Measurements from ENCODE around the gene ATP6V1D.
A peak's percentile ranks its signal among the peaks of the same experiment; 100 is the strongest.
"Not testable (repeated sequence)": the region's sequence is repeated elsewhere in the genome, so short reads cannot be mapped to it uniquely, and the experiment has no call there.

The ATP6V1D gene

DNA sequence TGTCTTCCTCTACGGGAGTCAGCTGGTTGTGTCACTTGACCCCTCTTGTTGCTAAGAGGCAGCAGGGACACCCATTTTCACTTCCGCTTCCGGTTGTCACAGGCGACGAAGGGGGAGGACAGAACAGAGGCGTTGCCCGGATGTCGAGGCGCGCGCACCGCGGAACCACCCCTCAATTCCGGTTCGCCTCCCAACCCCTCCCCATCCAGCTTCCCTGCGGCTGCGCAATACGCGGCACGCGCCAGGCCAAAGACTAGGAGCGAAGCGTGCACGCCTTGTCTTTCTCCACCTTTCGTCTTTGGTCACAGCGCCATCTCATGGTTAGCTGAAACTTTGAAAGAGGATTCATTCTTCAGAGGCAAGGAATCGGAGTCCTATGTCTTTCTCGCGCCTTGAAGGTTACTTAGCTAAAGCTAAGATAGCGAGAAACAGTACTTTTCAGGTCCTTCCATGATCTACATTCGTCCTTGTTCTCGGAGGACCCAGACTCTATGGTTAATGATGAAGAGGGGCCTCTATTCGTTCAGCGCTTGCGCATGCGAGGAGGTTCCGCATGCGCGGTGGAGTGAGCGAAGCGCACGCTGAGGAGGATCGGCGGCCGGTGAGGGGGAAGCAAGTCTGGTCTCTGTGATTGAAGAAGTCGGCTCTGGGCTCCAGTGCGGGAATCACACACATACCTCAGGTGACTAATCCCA lies at the start of gene ATP6V1D, which contains the start of gene EIF2S1:
Gene ATP6V1D, minus strand, starts transcription at position 30 of the 695 bp plus-strand sequence. CDS start 106 bp downstream, outside the sequence.
Gene EIF2S1, plus strand, starts transcription at position 554 of the 695 bp plus-strand sequence. CDS start 4,440 bp downstream, outside the sequence.
- DNase-seq (ENCODE audit: low spot score): peak; percentile 100

DNA sequence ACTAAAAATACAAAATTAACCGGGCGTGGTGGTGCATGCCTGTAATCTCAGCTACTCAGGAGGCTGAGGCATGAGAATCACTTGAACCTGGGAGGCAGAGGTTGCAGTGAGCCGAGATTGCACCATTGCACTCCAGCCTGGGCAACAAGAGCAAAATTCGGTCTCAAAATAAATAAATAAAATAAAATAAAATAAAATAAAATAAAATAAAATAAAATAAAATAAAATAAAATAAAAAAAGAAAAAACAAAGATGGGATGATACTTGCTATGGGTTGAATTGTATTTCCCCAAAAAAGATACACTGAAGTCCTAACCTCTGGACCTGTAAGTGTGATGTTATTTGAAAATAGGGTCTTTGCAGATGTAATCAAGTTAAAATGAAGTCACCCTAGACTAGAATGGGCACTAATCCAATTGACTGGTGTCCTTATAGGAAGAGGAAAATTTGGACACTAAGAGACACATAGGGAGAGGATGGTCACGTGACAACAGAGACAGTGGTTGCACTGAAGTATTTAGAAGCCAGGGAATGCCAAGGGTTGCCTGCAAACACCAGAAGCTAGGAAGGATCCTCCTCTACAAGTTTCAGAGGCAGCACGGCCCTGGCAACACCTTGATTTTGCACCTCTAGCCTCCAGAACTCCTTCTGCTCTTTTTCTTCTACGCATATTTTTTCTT lies 48.7 kb upstream of the ATP6V1D start:
- not testable (repeated sequence) for DNase-seq (ENCODE audit: low spot score)

DNA sequence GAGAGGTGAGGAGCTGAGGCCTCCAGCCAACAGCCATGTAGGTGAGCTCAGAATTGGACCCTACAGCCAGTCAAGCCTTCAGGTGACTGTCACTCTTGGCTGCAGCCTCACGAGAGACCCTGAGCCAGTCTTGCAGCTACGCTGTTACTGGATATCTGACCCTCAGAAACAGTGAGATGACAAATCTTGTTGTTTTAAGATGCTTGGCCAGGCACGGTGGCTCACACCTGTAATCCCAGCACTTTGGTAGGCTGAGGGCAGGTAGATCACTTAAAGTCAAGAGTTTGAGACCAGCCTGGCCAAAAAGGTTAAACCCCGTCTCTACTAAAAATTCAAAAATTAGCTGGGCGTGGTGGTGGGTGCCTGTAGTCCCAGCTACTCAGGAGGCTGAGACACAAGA lies 46.2 kb upstream of the ATP6V1D start:
- no peak for DNase-seq (ENCODE audit: low spot score)

DNA sequence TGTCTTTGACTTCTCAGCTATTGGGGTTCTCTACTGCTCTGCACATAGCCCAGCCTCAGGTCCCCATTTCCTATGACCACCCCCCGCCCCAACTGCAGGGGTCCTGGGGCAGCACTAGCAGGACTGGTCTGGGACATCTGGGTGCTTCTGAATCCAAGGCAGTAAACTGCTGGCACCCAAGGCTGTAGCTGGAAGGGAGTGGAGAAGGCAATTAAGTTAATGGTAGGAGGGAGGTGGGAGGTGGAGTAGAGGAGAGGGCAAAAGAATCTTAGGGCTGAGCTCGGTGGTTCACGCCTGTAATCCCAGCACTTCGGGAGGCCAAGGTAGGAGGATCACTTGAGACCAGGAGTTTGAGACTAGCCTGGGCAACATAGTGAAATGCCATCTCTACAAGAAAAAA lies 40.8 kb upstream of the ATP6V1D start:
- DNase-seq (ENCODE audit: low spot score): no peak

DNA sequence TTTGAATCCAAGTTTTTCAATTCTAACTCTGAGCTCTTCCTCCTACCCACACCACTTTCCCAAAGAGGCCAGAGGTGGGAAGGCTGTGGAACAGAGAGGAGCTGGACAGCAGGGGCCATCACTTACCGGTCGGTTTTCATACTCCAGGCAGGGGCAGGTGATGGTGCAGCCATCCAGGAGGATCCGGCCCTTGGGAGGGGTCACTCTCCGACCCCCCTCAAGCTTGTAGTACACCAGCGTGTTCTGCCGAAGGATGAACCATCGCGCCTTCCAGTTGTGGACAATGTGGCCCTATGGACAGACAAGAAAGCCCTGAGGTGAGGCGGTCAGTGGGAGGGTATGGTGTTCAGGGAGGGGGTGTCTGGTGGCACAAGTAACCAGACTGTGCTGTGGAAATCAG lies 37.9 kb upstream of the ATP6V1D start:
- DNase-seq (ENCODE audit: low spot score): no peak

DNA sequence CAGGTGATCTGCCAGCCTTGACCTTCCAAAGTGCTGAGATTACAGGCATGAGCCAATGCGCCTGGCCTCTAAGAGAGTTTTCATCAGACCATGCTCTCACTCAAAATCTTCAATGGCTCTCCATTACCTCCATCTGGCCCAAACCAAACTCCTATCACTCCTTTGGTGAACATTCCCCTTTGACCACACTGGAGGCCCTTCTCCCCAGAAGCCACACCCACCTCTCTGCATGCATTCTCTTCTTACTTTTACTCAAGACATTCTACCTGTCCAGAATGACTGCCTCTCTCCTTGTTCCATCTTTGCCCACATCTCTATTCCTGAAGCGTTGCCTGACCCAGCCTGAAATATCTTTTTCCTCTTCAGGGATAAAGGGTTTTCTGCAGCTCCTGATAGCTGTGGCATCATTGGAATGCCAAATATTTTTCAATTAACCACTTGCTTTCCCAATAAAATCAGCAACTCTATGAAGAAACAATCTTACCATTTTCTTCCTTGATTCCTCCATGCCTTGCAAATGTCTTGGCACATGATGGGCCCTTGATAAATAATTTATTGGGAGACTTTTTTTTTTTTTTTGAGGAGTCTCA lies 36.9 kb upstream of the ATP6V1D start:
- DNase-seq (ENCODE audit: low spot score): no peak

DNA sequence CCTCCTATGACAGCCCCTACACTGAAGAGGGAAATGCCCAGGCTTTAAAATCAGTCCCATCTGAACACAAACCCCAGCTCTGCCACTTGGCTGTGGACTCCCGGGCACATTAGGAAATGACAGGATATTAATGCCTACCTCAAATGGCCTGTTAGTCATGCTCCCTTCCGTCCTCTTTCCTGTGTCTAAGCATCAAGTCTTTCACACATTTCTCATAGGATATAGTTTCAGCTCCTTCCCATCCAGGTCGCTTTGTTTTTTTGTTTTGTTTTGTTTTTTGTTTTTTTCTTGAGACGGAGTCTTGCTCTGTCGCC lies 36.2 kb upstream of the ATP6V1D start:
- no peak for DNase-seq (ENCODE audit: low spot score)

DNA sequence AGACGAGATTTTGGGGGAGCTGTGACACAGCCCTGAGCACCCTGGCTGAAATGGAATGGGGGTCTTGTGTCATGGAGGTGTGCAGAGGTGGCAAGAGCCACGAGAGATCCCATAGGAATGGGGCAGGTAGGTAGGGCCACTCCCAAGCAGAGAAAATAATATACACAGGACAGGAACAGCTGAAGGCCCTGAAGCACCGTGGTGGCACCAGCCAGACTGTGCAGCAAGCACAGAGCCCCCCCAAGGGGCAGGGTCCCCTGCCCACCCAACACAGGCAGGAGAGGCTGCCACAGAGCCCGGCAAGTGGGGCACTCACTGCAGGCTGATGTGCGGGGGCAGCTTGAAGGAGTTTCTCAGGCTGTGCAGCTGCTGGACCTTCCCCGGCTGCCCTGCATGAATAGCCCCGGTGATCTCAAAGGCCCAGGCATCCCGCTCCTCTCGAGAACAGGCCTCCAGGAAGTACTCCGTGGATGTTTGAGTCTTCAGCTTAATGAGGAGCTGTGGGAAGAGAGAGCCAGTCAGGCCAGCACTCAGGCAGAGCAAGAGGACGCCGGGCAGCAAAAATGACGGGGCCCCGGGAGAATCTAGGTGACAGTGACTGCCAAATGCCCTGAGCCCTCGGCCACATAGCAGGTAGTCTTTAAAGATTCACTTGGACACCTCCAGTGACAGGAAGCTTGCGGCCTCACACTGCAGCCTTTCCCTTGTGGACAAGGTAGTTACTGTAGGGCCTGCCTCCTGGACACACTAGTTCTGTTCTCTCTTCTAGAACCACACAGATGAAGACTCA lies 35.7 kb upstream of the ATP6V1D start:
- DNase-seq (ENCODE audit: low spot score): no peak

DNA sequence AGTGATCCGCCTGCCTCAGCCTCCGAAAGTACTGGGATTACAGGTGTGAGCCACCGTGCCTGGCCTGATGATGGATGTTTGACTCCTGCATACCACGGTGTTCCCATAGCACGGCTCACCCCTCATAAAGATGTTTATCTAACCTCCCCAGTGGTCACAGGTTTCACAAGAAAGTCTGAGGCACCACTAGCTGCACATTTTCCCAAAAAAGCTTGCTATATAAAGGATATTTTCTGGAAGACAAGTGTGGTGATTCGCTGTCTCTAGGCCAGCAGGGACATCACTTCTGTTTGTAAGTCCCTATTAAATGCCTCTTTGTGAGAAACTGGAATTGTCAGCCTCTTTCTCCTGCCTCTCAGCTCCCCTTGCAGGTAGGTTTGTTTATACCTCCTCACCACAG lies 34.1 kb upstream of the ATP6V1D start:
- DNase-seq (ENCODE audit: low spot score): no peak

DNA sequence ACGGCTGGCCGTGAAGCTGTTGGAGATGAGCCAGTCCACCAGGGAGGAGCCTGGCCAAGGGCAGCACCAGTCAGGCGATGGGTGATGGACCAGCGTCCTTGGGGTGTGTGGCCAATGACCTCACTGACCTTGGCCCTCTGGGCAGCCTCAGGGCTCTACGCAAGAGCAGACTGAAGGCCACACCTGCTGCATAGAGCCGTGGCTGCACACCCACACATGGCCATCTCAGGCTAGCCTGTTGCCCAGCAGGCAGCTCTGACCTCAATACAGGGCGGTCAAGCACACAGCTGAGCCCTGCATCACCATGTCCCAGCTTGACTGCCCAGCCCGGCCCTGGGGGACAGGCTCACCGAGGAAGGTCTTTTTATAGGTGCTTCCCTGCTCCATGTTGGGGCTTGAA lies 33.2 kb upstream of the ATP6V1D start:
- no peak for DNase-seq (ENCODE audit: low spot score)

DNA sequence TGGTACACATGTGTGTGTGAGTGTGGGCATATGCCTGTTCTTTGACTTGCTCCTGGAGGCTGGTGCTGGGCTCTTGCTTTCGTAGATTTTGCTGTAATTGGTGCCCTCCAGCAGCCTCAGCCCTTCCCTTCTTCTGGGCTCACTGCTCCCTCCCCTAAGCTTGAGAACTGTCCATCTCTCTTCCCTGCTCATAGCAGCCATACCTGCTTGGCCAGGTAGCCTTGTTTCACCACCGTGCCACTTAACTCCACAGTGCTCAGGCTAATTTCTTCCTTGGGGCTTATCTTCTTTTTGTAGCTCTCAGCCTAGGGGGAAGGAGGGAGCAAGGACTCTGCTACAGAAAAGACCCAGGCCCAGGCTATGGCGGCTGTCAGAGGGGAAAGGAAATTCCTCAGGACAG lies 32.5 kb upstream of the ATP6V1D start:
- no peak for DNase-seq (ENCODE audit: low spot score)

DNA sequence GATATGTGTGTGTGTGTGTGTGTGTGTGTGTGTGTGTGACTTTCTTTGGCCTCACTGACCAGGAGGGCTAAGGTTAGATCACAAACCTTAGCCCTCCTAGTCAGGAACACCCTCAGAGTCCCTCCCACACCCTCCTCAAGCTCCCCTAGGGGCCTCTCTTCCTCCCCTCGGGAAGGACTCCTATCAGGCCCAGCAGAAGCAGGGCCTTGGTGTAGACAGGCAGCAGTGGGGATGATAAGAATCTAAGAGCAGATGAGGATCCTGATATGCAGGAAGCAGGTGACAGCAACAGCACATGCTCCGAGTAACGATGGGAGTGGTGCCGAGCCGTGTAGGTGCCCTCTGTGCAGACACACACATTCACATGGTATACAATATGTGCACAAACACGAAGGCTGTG lies 31.7 kb upstream of the ATP6V1D start:
- no peak for DNase-seq (ENCODE audit: low spot score)

DNA sequence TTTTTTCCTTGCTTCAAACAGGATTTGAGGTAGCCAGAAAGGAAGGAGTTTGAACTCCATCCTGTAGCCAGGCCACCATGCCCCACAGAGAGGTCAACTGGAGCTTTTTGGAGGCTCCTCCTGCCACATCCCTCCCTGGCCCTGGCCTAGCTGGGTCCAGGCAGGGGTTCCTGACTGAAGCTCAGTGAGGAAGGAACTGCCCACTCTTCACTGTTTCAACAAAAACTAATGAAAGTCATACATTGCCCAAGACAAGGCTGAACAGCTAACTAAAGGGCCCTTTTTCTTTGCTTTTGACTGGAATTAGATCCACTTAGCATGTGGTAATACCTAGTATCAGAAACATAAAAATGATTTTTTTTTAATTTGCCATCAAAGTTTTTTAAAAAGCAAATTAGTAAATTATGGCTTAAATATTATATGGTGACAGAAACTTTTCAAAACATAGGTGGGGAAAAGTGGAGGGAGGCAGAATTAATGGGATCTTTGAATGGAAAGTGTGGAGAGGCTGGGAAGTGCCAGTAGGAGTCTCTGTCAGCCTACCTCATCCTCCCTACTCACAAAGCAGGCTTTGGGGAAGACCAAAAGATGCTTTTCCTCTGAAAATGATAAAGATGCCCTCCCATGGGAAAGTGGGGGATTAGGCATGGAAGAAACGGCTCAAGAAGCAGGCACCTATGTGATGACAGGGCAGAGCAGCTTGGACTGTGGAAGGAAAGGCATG lies 30.4 kb upstream of the ATP6V1D start:
- no peak for DNase-seq (ENCODE audit: low spot score)

DNA sequence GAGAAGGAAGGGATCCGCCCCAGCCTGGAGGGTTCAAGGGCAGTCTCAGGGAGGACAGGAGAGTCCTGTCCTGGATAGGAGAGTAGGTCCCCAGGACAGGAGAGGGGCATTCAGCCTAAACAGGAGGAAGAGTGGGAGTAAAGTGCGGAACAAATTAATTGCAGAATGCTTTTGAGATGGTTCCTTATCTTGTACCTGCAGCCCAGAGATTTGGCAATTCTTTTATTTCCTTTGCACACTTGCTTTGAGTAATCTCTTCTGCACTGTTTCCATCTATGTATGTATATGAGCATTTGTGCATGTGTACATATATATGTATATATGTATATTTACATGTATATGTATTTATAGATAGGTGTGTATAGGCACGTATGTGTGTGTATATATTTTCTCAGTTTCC lies 29.7 kb upstream of the ATP6V1D start:
- no peak for DNase-seq (ENCODE audit: low spot score)

DNA sequence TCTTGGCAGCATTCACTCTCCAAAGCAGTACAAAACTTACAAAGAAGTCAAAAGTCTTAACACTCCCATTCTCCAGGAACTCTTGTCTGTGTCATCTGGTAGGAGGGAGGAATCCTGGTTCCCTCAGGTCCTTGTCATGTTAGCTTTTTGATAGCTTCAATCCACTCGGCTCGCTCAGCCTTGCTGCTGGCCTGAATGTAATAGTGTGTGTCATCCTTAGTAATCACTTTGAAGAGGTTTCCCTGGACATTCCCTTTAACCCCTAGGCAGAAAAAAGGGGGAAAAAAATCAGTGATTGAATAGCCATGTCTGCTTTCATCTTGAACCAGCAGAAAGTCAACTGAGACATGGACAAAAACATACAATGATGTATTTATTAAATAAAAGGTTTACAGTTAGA lies 27.6 kb upstream of the ATP6V1D start:
- no peak for DNase-seq (ENCODE audit: low spot score)

DNA sequence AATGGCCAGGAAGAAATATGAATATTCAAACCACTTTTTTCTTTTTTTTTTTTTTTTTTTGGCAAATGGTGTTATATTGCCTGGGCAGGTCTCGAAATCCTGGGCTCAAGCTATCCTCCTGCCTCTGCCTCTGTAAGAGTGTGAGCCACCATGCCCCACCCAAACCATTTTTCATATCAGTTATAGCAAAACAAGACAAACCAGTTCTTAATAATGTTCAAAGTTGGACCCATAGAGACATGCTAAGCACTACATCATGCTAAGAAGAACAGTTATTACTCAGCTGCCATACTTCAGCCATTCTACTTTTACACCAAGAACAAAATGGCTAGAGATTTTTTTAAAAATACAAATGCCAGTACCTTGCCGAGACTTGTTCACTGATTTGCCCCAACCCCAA lies 26.0 kb upstream of the ATP6V1D start:
- no peak for DNase-seq (ENCODE audit: low spot score)

DNA sequence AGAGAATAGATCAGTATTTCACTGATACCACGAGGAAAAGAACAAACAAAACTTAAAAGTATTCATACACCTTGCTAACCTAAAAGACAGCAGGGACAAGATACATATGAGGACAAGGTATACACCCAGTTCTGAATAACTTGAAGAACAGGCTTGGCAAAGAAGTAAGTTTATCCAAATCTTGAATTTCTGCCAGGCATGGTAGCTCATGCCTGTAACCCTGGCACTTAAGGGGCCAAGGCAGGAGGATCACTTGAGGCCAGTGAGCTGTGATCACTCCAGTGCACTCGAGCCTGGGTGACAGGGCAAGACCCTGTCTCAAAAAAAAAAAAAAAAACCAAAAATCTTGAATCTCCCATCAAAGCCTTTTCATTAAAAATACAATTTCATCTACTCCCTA lies 25.5 kb upstream of the ATP6V1D start:
- no peak for DNase-seq (ENCODE audit: low spot score)

DNA sequence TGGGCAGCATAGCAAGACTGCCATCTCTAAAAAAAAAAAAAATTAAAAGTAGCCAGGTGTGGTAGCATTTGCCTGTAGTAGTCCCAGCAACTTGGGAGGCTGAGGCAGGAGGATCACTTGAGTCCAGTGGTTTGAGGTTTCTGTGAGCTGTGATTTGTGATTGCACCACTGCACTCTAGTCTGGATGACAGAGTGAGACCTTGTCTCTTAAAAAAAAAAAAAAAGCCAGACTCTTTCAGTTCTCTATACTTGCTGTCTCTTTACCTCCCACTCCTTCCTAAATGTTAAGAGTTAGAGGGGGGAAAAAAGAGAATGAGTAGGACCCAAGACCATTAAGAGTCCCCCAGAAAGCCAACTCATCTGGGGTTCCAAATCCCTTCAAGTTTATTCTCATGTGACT lies 18.3 kb upstream of the ATP6V1D start:
- DNase-seq (ENCODE audit: low spot score): no peak

DNA sequence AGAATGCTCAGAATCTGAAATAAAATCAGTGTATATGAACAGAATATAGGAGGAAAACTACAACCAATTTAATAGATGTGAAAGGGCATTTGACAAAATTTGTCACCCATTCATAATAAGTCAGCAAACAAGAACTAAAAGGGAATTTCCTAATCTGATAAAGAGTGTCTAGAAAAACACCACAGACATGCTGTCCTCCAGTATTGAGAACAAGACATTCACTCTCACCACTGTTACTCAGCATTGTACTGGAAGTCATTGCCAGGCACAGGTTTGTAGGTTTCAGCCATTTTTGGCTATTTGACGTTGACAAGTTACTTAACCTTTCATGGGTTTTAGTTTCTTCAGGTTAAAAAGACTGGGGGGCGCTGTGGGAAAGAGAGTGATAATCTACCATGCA lies 13.7 kb upstream of the ATP6V1D start:
- DNase-seq (ENCODE audit: low spot score): no peak

DNA sequence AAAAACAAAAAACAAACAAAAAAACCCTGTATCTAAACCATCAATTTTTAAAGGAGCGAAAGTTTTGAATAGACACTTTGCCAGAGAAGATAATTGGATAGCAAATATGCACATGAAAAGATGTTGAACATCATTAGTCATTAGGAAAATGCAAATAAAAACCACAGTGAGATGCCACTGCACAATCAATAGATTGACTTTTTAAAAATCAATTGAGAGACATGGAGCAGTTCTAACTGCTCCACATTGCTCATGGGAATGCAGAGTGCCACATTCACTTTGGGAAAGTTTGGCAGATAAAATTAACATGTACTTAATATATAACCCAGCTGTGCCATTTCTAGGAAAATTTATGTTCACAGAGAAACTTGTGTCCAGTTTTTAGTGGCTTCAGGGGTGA lies 13.2 kb upstream of the ATP6V1D start:
- DNase-seq (ENCODE audit: low spot score): no peak

DNA sequence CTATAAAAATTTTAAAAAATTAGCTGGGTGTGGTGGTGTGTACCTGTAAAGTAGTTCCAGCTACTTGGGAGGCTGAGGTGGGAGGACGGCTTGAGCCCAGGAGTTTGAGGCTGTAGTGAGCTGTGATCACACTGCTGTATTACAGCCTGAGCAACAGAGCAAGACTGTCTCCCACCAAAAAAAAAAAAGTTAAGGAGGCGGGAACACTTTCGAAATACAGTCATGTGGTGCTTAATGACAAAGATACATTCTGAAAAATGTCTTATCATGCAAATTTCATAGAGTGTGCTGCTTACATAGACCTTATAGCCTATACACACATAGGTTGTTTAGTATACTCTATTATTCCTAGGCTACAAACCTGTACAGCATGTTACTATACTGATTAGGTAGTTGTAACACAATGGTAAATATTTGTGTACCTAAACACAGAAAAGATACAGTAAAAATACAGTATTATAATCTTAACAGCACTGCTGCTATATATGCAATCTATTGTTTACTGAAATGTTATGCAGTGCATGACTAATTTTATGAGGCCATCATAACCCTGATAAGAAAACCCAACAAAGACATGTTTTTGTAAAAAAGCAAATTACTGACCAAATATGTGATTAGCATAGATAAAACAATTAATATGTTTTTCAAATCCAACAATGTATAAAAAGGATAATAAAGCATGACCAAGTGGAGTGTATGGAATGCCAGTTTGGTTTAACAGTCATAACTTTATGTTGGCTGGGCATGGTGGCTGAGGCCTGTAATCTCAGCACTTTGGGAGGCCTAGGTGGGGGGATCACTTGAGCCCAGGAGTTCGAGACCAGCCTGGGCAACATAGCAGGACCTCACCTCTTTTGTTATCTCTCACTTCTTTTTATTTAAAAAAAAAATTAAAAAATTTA lies 11.9 kb upstream of the ATP6V1D start:
- no peak for DNase-seq (ENCODE audit: low spot score)
